CD4-positive, alpha-beta T cell treated with Interferon gamma for 1 hour (primary cell): ENCODE data around the gene B4GALNT1.
"Not testable (repeated sequence)": the region's sequence is repeated elsewhere in the genome, so short reads cannot be mapped to it uniquely, and the experiment has no call there.

ENCODE experiments used
- DNase-seq: peaks from one replicate; pipeline ENCODE4 v3.0.0-alpha.2; 2020

Gene B4GALNT1

GRCh38 chr12:57636731-57637130 is 3.7 kb upstream of the B4GALNT1 start:
- not testable (repeated sequence) for DNase-seq

- no peak for DNase-seq
Measured at GRCh38 chr12:57632073-57632957, 686 bp downstream of the B4GALNT1 start.

- DNase-seq: no peak
Measured at GRCh38 chr12:57631566-57632072, 1.4 kb downstream of the B4GALNT1 start.

- DNase-seq: no peak
Measured at GRCh38 chr12:57630891-57631433, 2.0 kb downstream of the B4GALNT1 start.

GRCh38 chr12:57629897-57630471 is 3.0 kb downstream of the B4GALNT1 start:
- no peak for DNase-seq

GRCh38 chr12:57628280-57629191 is 4.5 kb downstream of the B4GALNT1 start:
- DNase-seq: no peak

GRCh38 chr12:57627501-57628279 is 5.3 kb downstream of the B4GALNT1 start:
- DNase-seq: no peak

- no peak for DNase-seq
Measured at GRCh38 chr12:57626921-57627445, 6.0 kb downstream of the B4GALNT1 start.

GRCh38 chr12:57626111-57626920 is 6.7 kb downstream of the B4GALNT1 start:
- no peak for DNase-seq

- no peak for DNase-seq
Measured at GRCh38 chr12:57625261-57626032, 7.6 kb downstream of the B4GALNT1 start.

GRCh38 chr12:57624441-57625220 is 8.4 kb downstream of the B4GALNT1 start:
- DNase-seq: no peak

- DNase-seq: no peak
Measured at GRCh38 chr12:57623811-57624390, 9.1 kb downstream of the B4GALNT1 start.

- no peak for DNase-seq
Measured at GRCh38 chr12:57623385-57623784, 9.6 kb downstream of the B4GALNT1 start.

GRCh38 chr12:57622293-57623245 is 10.4 kb downstream of the B4GALNT1 start:
- no peak for DNase-seq

GRCh38 chr12:57621497-57622292 is 11.3 kb downstream of the B4GALNT1 start:
- peak; percentile 47 for DNase-seq

GRCh38 chr12:57620936-57621496 is 12.0 kb downstream of the B4GALNT1 start:
- DNase-seq: no peak
